BJ (cell line): Measurements from ENCODE around the gene RNF212. TPM values are rescaled to one million over a fixed set of nuclear protein-coding genes. Genes with fewer than 3 reads are reported as not detected.

Experiments
- CTCF ChIA-PET: fragments of 350-600 bp; formaldehyde crosslinking; extraction: SDS; loops from one replicate; lab custom pipeline; 2021; ENCODE audit warnings: antibody characterized with exemption, inconsistent platforms; lab: Yijun Ruan, JAX
- POLR2A ChIA-PET: fragments of 300-600 bp; sonication (Branson Sonifier 250); formaldehyde crosslinking; extraction: SDS; loops from one replicate; lab custom pipeline; 2021; ENCODE audit warnings: antibody characterized with exemption; lab: Charles Lee
- DNase-seq: peaks from one replicate; pipeline ENCODE4 v3.0.0-alpha.2; 2011; ENCODE audit warnings: low read depth
- H3K27me3 ChIP-seq: 2 replicates; pipeline ENCODE4 v1.6.0; 2011; ENCODE audit warnings: low read length; ENCODE audit not compliant: control insufficient read depth, insufficient read depth
- H3K36me3 ChIP-seq: 2 replicates; pipeline ENCODE4 v1.5.1; 2011; ENCODE audit warnings: low read length; ENCODE audit not compliant: control insufficient read depth, insufficient read depth
- H3K4me3 ChIP-seq: 2 replicates; pipeline ENCODE4 v1.5.1; 2011; ENCODE audit warnings: low read depth, mild to moderate bottlenecking, control low read depth, low read length
- polyA plus RNA-seq: library from polyadenylated mRNA; depleted of rRNA; stranded (reverse); fragments of >200 nt; gene quantifications from 2 replicates; pipeline ENCODE4 v1.2.3, GENCODE V29; 2011
- TF ChIP-seq, protein P1 (sequence below): IDR thresholded peaks from 2 replicates; pipeline ENCODE4 v1.5.1; 2011; ENCODE audit warnings: low read depth, mild to moderate bottlenecking, control low read depth, inconsistent platforms, low read length, moderate library complexity; ENCODE audit not compliant: insufficient read depth

The RNF212 gene
- polyA plus RNA-seq, 1 experiment = 2.9 TPM

GRCh38 chr4:1099684-1100335 is 13.6 kb downstream of the RNF212 start:
- CTCF ChIA-PET = no interaction called here
- TF ChIP-seq, protein P1, sequence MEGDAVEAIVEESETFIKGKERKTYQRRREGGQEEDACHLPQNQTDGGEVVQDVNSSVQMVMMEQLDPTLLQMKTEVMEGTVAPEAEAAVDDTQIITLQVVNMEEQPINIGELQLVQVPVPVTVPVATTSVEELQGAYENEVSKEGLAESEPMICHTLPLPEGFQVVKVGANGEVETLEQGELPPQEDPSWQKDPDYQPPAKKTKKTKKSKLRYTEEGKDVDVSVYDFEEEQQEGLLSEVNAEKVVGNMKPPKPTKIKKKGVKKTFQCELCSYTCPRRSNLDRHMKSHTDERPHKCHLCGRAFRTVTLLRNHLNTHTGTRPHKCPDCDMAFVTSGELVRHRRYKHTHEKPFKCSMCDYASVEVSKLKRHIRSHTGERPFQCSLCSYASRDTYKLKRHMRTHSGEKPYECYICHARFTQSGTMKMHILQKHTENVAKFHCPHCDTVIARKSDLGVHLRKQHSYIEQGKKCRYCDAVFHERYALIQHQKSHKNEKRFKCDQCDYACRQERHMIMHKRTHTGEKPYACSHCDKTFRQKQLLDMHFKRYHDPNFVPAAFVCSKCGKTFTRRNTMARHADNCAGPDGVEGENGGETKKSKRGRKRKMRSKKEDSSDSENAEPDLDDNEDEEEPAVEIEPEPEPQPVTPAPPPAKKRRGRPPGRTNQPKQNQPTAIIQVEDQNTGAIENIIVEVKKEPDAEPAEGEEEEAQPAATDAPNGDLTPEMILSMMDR = no peak
- H3K4me3 ChIP-seq = no peak overlapping the region
- H3K27me3 ChIP-seq = no peaks in the 10 kb centered on the region; the same call in 1 of the 2 replicates
- H3K36me3 ChIP-seq = no peaks in the 10 kb centered on the region
- no peak for DNase-seq
- POLR2A ChIA-PET = no interaction called here

DNA sequence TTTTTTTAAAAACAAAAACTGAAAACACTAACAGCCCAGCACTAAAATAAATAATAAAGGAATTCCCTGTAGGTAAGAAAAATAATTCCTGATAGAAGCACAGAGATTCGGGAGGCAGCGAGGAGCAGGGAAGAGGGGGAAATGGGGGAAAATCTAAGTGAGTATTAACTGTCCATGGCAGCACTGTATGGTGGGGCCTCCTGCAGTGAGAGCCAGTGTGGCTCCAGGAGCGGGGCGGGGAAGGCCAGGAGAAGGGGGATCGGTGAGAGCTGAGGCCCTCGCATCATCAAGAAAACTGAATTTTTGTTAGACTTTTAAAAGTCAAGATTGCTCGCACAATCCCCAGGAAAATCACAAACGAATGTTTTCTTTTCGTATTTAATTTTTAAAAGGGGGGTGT is 14.1 kb downstream of the RNF212 start:
- H3K36me3 ChIP-seq = no peaks in the 10 kb centered on the region
- CTCF ChIA-PET = no interaction called here
- DNase-seq = no peak
- POLR2A ChIA-PET = no interaction called here
- TF ChIP-seq, protein P1 = no peak
- no peak overlapping the region for H3K4me3 ChIP-seq
- no peaks in the 10 kb centered on the region; the same call in 1 of the 2 replicates for H3K27me3 ChIP-seq

DNA sequence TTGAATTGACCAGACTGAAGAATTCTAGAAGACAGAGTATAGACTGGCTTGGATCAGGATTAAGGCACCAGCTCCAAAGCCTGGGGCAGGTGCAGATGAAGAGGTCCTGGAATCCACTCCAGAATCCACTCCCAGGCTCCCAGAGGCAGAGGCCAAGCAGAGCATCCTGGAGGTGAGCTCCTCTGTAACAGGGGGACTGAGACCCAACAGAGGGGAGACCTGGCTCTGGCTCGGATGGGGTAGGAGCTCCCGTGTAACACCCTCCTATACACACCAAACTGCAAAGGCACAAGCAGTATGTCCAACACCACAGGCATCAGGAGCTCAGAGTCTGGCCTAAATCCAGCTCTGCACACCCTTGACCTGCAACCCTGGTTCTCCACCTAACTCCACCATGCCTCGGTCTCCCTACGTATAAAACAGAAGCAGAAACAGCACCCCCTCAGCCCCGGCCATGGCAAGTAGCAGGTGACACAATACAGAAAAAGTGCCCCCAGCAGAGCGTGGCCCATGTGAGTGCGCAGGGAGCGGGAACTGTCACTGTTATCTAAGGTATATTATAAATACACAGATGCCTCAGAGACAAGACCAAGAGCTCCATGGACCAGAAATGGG is 14.9 kb downstream of the RNF212 start:
- no peak overlapping the region for H3K4me3 ChIP-seq
- ChIA-PET POLR2A (no interaction called here), CTCF (no interaction called here)
- H3K36me3 ChIP-seq = no peaks in the 10 kb centered on the region
- TF ChIP-seq, protein P1 = no peak
- H3K27me3 ChIP-seq = no peaks in the 10 kb centered on the region; the same call in 1 of the 2 replicates
- DNase-seq = no peak

GRCh38 chr4:1097553-1097952 is 15.8 kb downstream of the RNF212 start:
- H3K27me3 ChIP-seq = no peaks in the 10 kb centered on the region; the same call in 1 of the 2 replicates
- CTCF ChIA-PET = no interaction called here
- no peak overlapping the region for H3K4me3 ChIP-seq
- no peak for DNase-seq
- no peaks in the 10 kb centered on the region for H3K36me3 ChIP-seq
- POLR2A ChIA-PET = no interaction called here
- TF ChIP-seq, protein P1 = no peak

DNA sequence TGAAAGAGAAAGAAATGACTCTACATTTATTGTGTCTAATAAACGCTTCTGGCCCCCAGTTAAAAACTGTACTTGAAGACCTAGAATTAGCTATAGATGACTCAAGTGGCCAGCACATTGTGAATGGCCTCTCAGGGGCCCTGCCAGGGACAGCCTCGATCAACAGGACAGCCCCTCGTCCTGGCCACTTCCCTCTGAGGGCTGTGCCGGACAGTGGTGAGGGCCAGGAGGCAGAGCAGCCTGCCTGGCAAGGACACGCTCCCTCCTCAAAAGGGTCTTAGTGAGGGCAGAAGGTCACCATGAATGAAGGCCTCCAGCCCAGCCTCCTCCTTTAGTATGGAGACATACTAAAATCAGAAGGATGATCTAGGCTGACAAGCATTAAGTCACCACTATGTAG is 16.5 kb downstream of the RNF212 start:
- CTCF ChIA-PET = no interaction called here
- POLR2A ChIA-PET = no interaction called here
- Histone ChIP-seq H3K27me3 (no peaks in the 10 kb centered on the region; the same call in 1 of the 2 replicates), H3K4me3 (no peak overlapping the region), H3K36me3 (no peaks in the 10 kb centered on the region)
- no peak for DNase-seq
- TF ChIP-seq, protein P1 = no peak
